T-helper 22 cell (primary cell): ENCODE measurements around the gene PRKCQ.
A peak's percentile ranks its signal among the peaks of the same experiment; 100 is the strongest.
"Not testable (repeated sequence)": the region's sequence is repeated elsewhere in the genome, so short reads cannot be mapped to it uniquely, and the experiment has no call there.

Experiments
- DNase-seq: peaks from one replicate; pipeline ENCODE4 v3.0.0-alpha.2; 2020; ENCODE audit warnings: low read depth

PRKCQ gene

GRCh38 chr10:6491841-6492609, 88.1 kb downstream of the PRKCQ start:
- DNase-seq: peak; percentile 13

GRCh38 chr10:6490614-6491013, 89.5 kb downstream of the PRKCQ start:
- no peak for DNase-seq

DNA sequence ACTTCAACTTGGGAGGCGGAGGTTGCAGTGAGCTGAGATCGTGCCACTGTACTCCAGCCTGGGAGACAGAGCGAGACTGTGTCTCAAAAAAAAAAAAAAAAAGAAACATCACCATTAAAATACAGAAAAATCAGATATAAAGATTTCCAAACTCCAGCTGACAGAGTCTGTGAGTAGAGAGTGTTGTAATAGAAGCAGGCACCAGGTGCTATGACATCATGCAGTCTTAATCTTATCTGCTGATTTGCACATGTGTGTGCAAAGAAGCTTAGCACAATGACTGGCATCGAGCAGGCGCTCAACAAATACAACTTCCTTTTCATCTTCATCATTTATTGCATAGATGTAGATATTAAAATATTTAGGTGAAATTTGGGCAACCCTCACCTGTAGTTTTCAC, 92.2 kb downstream of the PRKCQ start:
- no peak for DNase-seq

- DNase-seq: no peak
Observed at GRCh38 chr10:6486309-6486708, 93.8 kb downstream of the PRKCQ start.

DNA sequence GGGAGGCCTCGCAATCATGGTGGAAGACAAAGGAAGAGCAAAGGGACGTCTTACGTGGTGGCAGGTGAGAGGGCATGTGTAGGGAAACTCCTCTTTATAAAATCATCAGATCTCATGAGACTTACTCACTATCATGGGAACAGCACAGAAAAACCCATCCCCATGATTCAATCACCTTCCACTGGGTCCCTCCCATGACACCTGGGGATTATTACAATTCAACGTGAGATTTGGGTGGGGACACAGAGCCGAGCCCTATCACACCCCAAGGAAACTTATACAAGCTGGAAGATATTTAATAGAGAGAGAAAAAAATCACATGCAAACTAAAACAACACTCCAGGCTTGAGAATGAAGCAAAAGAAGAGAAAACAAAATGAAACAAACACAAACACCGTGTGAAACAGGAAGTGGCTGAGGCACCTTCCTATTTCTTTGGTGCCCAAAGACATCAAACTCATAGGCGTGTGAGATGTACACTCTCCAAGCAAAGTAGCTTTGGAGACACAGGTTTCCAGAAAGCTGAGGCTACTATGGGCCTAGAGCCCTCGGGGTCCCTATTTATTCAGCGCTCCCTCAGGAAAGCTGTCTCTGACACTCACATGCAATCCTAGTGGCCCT, 97.2 kb downstream of the PRKCQ start:
- no peak for DNase-seq

GRCh38 chr10:6478722-6479121, 101.4 kb downstream of the PRKCQ start:
- DNase-seq: no peak

DNA sequence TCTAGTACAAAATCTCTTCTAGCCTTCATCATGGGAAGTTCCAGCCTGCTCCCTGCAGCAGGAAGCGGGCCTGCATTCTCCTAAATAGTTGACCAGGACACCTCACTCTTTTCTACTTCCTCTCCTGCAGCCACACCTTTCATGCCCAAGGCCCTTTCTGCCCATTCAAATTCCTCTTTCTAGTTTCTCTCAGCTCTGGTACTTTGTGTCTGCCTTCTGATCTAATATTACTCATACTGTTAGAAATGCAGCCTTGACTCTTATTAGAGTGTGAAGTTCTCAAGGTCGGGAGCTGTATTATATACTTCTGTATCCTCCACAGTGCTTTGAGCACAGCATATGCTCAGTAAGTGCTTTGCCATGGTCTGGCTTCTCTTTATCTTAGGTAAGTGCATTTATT, 103.1 kb downstream of the PRKCQ start:
- DNase-seq: no peak

DNA sequence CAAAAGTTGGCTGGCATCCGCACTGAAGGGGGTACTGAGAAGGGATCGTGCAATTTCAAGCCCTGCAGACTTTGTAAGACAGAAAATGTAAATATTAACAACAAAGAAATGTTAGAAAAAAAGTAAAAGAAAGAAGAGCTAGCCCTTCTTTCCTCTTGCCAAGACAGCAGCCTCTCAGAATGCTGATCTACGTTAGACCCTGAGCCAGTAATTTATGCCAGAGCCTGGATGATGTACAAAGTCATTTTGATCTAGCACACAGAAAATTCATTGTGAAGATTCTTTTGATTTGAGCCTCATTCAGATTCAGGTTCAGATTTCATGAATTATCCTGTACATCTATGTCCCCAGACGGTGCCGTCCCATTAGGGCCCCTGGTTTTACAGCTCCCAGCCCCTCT, 105.2 kb downstream of the PRKCQ start:
- no peak for DNase-seq

DNA sequence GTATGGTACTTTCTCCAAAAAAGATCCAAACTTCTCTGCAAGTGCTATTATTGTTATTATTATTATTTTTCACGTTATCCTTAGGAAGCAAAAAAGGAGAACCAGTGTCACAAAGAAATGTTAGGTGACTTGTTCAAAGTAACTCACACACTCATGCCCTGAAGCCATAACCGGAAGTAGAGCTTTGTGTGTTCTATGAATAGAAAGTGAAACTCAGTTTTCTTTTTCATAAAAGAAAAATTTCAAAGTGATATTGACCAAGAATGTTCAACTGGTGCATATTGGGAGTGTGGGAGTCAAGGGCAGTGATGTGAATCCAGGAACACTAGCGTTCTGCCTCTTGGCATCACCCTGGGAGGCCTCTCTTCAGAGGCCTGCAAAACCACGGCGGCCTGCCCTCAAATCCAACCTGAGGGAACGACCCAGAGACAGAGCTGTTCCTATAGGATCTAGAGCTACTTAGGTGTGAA, 106.1 kb downstream of the PRKCQ start:
- peak; percentile 20 for DNase-seq

DNA sequence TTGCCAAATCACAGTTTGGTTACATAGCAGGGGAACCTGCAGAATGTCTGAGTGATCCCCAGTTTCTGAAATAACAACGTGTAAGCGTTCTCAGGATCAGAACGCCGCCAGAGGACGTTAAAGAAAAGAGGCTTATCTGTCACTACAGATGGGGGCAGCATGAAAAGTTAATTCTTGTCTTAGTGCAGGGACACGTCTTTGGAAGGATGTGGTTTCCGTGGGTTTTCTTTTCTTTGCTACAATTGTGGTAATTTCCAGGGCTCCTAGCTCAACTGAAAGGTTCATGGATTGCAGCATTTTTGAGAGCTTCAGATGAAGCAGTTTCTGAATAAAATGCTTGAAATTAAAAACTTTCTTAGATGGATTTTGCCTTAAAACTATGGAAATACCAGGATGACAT, 106.6 kb downstream of the PRKCQ start:
- DNase-seq: peak; percentile 38

GRCh38 chr10:6472710-6473005, 107.4 kb downstream of the PRKCQ start:
- not testable (repeated sequence) for DNase-seq

DNA sequence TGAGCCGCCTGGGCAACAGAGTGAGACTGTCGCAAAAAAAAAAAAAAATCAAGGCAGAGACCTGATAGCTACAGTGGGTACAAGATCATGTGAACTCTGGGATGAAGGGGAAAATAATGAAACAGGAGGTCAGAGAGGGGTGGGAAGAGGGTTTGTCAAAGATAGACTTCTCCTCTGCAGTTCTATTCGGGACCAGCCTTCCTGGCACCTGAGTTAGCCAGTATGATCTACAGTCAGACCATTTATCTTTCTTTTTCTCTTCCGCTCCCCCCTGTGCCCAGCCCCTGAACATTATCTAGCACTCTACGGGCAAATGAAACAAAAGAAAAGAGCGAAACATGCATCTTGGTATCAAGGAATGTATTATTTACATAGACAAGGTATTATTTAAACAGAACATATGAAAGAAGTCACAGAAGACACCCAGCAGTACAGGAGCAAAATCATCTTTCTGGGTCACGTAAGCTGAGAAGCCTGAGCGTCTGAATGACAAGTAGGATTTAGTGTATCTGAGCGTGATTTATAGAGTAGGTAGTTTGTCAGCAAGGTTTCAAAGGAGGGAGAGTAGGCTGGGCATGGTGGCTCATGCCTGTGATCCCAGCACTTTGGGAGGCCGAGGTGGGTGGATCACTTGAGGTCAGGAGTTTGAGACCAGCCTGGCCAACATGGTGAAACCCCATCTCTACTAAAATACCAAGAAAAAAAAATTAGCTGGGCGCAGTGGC, 109.0 kb downstream of the PRKCQ start:
- DNase-seq: no peak

DNA sequence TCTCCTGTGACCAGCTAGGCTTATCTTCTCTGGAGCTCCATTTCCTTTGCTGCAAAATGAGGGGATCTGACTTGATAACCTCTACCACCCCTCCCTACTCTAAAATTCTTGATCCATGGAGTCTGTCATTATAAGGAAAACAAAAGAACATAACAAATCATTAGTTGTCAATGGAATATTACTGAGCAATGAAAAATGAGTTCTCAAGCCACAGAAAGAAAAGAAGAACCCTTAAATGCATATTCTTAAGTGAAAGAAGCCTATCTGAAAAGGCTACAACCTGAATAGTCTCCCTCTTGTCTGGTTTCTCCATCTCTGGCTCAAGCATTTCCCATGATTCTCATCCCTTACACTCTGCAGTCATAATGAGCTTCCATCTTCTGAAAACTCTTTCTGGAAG, 110.4 kb downstream of the PRKCQ start:
- no peak for DNase-seq

- DNase-seq: no peak
Observed at GRCh38 chr10:6465854-6466601, 114.0 kb downstream of the PRKCQ start.

- no peak for DNase-seq
Observed at GRCh38 chr10:6465437-6465836, 114.6 kb downstream of the PRKCQ start.

DNA sequence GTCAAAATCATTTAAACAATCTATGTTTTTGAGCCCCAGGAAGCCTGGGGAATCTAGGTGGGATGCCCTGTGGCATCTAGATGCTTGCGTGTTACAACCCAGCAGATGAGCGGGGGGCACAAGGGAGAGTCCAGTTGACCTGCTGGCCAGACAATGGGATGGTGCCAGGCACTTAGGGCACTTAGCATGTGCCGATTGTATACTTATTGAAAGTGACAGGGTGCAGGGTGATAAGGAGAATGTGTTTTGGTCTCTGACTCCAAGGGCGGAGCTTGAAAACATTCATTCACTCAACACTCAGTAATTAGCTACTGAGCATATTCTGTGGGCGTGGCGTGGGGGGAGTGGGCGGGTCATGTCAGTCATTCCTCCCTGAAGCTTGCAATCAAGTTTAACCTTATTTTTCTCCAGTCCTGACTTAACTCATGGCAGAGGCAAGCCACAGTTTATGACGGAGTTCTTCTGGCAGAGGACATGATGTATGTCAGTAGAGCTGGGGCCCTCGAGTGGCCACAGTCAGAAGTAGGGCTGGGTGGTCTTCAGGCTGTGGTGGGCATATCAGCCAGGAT, 115.1 kb downstream of the PRKCQ start:
- DNase-seq: no peak

DNA sequence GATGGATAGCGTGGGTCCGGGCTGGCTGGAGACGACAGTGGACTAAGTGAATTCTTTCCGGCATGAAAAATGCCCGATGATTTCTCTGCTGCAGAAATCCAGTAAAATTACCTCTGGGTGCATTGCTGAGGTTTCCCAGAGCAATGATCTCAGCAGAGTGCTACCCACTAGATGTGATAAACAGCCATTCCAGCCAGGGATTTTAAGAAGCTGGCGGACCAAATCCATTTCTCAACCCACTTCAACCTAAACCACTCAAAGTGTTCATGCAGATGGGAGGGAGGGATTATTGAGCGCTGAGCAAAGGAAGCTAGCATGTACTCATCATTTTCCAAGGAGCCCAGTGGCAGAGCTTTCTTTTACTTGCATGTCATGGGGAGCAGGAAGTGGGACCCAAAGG, 116.7 kb downstream of the PRKCQ start:
- DNase-seq: no peak

GRCh38 chr10:6461961-6462360, 118.1 kb downstream of the PRKCQ start:
- DNase-seq: no peak

DNA sequence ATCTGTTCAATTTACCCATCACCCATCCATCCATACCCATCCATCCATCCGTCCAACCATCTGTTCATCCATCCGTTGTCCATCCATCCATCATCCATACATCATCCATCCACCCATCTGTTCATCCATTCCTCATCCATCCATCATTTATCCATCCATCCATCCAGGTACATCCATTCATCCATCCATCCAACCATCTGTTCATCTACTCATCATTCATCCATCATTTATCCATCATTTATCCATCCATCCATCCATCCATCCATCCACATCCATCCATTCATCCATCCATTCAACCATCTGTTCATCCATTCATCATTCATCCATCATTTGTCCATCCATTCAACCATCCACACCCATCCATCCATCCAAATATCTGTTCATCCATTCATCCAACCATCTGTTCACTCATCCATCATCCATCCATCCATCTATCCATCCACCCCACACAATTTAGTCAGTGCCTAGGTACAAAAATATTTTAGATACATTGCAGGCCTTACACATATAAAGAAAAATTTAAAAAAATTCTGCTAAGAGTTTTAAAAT, 119.1 kb downstream of the PRKCQ start:
- DNase-seq: no peak

DNA sequence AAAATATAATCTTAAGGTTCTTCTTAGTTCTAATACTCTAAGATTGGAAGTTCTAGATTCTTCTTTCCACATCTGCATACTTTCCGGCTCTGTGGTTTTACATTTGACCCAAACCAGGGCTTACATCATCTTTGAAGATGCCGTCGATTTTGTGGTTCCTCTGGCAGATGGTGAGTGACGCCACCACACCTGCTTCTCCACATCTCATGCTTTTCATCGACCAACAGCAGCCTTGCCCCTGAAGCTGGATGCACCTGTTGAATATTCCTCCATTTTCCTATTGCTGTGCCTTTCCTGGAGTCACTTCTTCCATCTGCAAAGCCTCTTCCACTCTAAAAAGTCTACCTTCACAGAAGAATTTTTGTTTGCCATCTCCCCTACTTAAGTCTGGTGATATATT, 121.3 kb downstream of the PRKCQ start:
- no peak for DNase-seq

DNA sequence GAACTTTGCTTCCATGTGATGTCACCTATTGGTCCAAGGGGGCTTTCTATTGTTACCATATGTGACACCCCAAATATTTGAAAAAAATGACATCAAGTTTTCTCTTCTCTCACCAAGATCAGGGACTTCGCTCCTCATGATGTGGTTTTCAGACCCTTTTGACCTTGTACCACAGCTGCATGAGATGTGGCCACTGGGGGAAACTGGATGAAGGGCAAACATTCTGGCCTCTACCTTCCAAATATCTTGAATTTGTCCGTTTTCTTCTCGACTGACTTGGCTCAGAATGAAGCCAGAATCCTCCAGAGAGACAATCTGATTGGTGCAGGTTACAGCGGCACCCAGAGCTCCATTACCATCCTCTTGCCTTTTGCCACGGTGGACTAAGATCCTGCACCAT, 122.7 kb downstream of the PRKCQ start:
- no peak for DNase-seq

- no peak for DNase-seq
Observed at GRCh38 chr10:6456067-6456466, 124.0 kb downstream of the PRKCQ start.
